Measurements from ENCODE around the gene MFSD8. TPM values are rescaled to one million over a fixed set of nuclear protein-coding genes. Genes with fewer than 3 reads are reported as not detected.

Gene MFSD8
- total and polyA plus RNA-seq, 2 of the 8 experiments (the other 6 are each of a cell fraction or from before 2014, with no cell fraction given): 9.2 to 15.8 TPM

GRCh38 chr4:127997534-127998388, 32.8 kb upstream of the MFSD8 start:
- H3K9ac ChIP-seq (replicated peaks in 1 of 4; ENCODE audit: extremely low read depth in 1 of 4, low read depth in 3 of 4, low read length in 3 of 4): no peak overlapping the region
- no peak overlapping the region for H2BK120ac ChIP-seq (replicated peaks; ENCODE audit: low read depth, low read length)
- H3K4me3 ChIP-seq (ENCODE audit: extremely low read depth in 1 of 4, insufficient read depth in 2 of 4, low read depth in 3 of 4, low read length in 4 of 4): no peak overlapping the region
- H3K18ac ChIP-seq (ENCODE audit: extremely low read depth, low read length): no peak overlapping the region
- no peak overlapping the region for H3K4me2 ChIP-seq (ENCODE audit: insufficient read depth in 1 of 2, low read depth in 2 of 2, low read length in 2 of 2)
- H3K79me1 ChIP-seq (ENCODE audit: low read depth, low read length): no peaks in the 10 kb centered on the region
- H4K8ac ChIP-seq (ENCODE audit: extremely low read depth, insufficient read depth, low read length): no peak overlapping the region
- no peaks in the 10 kb centered on the region for H3K79me2 ChIP-seq (ENCODE audit: control insufficient read depth in 1 of 2, insufficient read depth in 2 of 2, low read length in 2 of 2)
- H2AFZ ChIP-seq (ENCODE audit: low read length): no peak overlapping the region
- no peak for FAIRE-seq
- ChIA-PET CTCF (ENCODE audit: partially characterized antibody) (interaction anchor here (0.6 to 1.7 kb wide), 6 partner anchors 8 to 79 kb away, joined by 3 to 7 read pairs (median 4); no protein-coding TSS in a partner anchor), POLR2A (ENCODE audit: partially characterized antibody) (no interaction called here)
- no peak overlapping the region for H2AK5ac ChIP-seq (ENCODE audit: low read depth, low read length)
- no peaks in the 10 kb centered on the region for H3K9me3 ChIP-seq (ENCODE audit: insufficient read depth in 2 of 2, low read depth in 1 of 2, low read length in 1 of 2)
- H3K4me1 ChIP-seq (replicated peaks in 1 of 4; ENCODE audit: control insufficient read depth in 3 of 4, insufficient read depth in 4 of 4, low read length in 3 of 4): no peaks in the 10 kb centered on the region
- H3K23ac ChIP-seq (ENCODE audit: insufficient read length): no peak overlapping the region
- 91% methylated on average over 5 of the region's 8 CpGs; no CpG with 5 or more reads in 1 of the 2 experiments for WGBS, 2 experiments (ENCODE audit: extremely low coverage in 1 of 2, insufficient coverage in 1 of 2, insufficient read length in 1 of 2, insufficient replicate concordance in 2 of 2, low coverage in 1 of 2, low lambda C conversion rate in 2 of 2, missing lambda C conversion rate in 1 of 2)
- DNase-seq (ENCODE audit: low read depth in 1 of 2, low spot score in 2 of 2): no peak
- H3K23me2 ChIP-seq (ENCODE audit: low read depth, low read length): no peaks in the 10 kb centered on the region
- H2BK15ac ChIP-seq (ENCODE audit: low read length): no peak overlapping the region
- H2BK12ac ChIP-seq (ENCODE audit: low read depth, low read length): no peak overlapping the region
- no peaks in the 10 kb centered on the region for H4K20me1 ChIP-seq (replicated peaks in 1 of 2; ENCODE audit: control insufficient read depth in 1 of 2, insufficient read depth in 2 of 2, low read length in 2 of 2)
- H2BK5ac ChIP-seq (ENCODE audit: low read depth, low read length): no peak overlapping the region
- TF ChIP-seq RAD21 (IDR thresholded peaks at IDR 0.05 in 1 of 2, conservative IDR thresholded peaks at IDR 0.05 in 1 of 2; ENCODE audit: low read depth in 2 of 2, low read length in 2 of 2) (peak; percentile 17 to 33; a peak in 3 of 4 replicates), CTCF (IDR thresholded peaks at IDR 0.05; ENCODE audit: control extremely low read depth in 1 of 3, insufficient read depth in 1 of 3, low read depth in 1 of 3, low read length in 3 of 3) (peak in 2 of 3 experiments; percentile 17 to 39; a peak in 2 of 4 replicates), SIX5 (IDR thresholded peaks at IDR 0.05; ENCODE audit: low read depth, low read length) (no peak)
- H4K5ac ChIP-seq (ENCODE audit: insufficient read length, low read depth, low read length): no peak overlapping the region
- H3K36me3 ChIP-seq (ENCODE audit: control insufficient read depth in 2 of 4, insufficient read depth in 4 of 4, low read length in 3 of 4): peaks cover 0 to 11% (median 4%) of the 10 kb centered on the region in 4 experiments; a peak in 2 of 8 replicates
- no peak overlapping the region for H3K14ac ChIP-seq (ENCODE audit: insufficient read length)
- H3K56ac ChIP-seq (replicated peaks; ENCODE audit: insufficient read length, low read depth, low read length): no peak overlapping the region
- no peak overlapping the region for H3K4ac ChIP-seq (replicated peaks; ENCODE audit: insufficient read length, low read depth, low read length)
- no peak overlapping the region for H2BK20ac ChIP-seq (ENCODE audit: low read length)
- H3K27me3 ChIP-seq (replicated peaks in 1 of 4; ENCODE audit: control insufficient read depth in 3 of 4, extremely low read depth in 1 of 4, insufficient read depth in 3 of 4, low read length in 3 of 4): no peaks in the 10 kb centered on the region
- H3K27ac ChIP-seq (ENCODE audit: low read depth, low read length): no peak overlapping the region
- H4K91ac ChIP-seq (replicated peaks; ENCODE audit: insufficient read length, low read length): no peak overlapping the region

Data from H1 (cell line).